HG02763 (cell line): ENCODE measurements around the gene ZNF557.

ENCODE experiments used
- ATAC-seq: cut with Tn5 transposase; IDR thresholded peaks from one replicate; pipeline ENCODE4 v1.9.1; 2021; ENCODE audit warnings: mild to moderate bottlenecking, moderate library complexity; ENCODE audit not compliant: unreplicated experiment

ZNF557 gene

DNA sequence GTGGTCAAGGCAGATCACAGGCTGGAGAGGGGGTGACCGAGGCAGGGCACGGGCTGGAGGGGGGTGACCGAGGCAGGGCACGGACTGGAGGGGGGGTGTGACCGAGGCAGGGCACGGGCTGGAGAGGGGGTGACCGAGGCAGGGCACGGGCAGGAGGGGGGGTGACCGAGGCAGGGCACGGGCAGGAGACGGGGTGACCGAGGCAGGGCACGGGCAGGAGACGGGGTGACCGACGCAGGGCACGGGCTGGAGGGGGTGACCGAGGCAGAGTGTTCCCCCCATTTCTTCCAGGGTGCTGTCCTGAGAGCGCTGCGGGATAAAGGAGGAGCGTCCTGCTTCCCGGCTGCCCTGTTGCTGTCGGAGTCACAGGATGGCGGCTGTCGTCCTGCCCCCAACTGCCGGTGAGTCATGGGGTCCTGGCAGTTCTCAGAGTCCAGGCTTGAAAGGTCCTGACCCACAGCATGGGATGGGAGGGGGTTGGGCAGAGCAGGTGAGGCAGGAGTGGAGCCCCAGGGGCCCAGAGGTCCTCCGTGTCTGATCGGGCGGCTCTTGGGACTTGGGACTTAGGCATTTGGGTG is 5.3 kb downstream of the ZNF557 start:
- no peak for ATAC-seq

DNA sequence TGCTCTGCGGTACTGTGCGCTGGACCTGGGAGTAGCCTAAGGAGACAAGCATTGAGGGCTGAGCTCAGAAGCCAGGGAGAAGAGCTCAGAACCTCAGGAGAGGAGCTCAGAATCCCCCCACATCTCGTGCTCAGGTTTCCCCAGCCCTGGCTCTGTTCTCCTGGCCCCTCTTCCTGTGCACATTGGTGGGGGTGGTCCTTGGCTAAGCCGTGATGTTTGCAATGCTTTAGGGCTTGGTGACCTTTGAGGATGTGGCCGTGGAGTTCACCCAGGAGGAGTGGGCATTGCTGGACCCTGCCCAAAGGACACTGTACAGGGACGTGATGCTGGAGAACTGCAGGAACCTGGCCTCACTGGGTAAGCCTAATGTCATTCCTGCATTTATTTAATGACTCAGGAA is 6.6 kb downstream of the ZNF557 start:
- no peak for ATAC-seq

DNA sequence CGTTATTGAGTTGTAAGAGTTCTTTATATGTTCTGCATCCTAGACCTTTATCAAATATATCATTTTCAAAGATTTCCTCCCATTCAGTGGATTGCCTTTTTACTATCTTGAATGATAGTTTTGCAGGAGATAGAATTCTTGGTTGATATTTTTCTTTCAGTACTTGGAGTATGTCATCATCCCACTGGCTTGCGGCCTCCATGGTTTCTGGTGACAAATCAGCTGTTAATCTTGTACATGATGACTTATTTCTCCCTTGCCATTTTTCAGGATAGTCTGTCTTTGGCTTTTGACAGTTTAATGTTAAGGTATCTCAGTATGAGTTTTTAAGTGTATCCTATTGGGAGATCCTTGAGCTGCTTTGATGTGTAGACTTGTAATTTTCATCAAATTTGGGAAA is 8.5 kb downstream of the ZNF557 start:
- ATAC-seq, result no peak

DNA sequence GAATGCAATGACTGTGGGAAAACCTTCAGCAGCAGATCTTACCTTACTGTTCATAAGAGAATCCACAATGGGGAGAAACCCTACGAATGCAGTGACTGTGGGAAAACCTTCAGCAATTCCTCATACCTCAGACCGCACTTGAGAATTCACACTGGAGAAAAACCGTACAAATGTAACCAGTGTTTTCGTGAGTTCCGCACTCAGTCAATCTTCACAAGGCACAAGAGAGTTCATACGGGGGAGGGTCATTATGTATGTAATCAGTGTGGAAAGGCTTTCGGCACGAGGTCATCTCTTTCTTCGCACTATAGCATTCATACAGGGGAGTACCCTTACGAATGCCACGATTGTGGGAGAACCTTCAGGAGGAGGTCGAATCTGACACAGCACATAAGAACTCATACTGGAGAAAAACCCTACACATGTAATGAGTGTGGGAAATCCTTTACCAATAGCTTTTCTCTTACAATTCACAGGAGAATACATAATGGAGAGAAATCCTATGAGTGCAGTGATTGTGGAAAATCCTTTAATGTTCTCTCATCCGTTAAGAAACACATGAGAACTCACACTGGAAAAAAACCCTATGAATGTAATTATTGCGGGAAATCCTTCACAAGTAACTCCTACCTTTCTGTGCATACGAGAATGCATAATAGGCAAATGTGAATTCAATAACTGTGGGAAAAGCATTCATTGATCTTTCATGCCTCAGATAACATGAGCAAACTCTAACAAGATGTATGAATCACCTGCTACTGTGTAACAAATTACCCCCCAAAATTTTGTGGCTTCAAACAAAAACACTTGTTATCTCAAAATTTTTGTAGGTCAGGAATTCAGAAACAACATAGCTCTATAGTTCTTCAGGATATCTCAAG is 13.8 kb downstream of the ZNF557 start:
- ATAC-seq, result no peak

DNA sequence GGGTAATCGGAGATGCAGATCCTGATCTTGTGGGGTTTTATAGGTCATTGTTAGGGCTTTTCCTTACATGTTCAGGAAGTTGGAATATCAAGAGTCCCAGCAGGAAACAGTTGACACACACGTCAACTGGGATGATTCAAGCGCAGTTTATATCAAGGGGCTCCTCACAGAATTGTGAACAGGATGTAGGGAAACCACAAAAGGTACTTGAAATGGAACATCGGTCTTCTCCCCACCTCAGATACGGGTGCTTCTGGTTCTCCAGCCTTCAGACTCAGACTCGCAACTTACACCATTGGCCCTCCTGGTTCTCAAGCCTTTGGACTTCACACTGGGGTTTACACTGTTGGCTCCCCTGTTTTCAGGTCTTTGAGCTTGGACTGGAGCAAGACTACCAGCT is 19.5 kb downstream of the ZNF557 start:
- no peak for ATAC-seq

DNA sequence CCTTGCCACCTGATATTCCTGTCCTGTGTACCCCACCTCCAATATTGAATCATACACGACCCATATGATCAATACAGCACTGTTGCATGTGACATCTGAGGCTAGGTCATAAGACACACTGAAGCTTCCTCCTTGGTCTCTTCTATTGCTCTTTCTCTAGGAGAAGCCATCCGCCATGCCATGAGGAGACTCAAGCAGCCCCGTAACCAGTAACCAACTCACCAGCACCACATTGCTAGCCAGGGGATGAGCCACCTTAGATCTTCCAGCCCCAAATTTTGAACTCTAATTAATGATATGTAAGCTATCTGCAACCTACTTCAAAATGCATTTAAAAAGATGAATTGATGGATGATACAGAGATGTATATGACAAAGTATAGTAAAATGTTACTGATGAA is 28.6 kb downstream of the ZNF557 start:
- ATAC-seq, result no peak

DNA sequence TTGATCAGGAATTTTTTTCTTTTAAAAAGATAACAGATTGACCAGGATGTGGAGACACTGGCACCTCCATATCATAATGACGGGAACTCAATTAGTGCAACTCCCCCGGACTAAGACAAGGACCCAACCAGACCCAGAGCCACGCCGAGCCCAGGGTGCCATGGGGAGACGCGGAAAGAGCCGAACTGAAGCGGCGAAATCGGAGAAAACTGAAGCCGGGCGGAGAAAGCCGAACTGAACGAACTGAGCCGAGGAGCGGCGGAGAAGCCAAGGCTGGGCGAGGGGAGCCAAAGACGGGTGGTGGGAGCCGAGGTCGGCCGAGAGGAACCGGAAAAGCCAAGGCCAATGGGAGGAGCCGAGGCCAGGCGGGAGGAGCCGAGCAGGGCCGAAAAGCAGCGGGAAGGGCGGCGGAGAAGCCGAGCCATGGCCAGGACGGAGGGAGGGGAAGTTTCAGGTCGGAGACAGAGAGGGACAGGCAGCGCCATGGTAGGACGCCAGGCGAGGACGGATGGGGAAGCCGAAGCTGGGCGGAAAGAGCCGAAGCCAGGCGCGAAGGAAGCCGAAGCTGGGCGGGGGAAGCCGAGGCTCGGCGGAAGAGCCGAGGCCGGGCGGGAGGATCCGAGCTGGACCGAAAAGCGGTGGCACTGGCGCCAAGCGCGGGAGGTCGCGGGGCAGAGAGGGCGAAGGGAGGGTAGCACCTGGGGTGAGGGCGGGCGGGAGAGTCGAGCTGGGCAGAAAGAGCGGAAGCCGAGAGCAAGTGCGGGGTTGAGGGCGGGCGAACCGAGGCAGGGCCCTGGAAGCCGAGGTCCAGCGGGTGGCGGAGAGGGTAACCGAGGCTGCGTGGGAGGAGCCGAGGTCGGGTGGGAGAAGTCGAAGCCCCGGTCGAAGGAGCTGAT is 29.4 kb downstream of the ZNF557 start:
- peak; percentile 85 for ATAC-seq

DNA sequence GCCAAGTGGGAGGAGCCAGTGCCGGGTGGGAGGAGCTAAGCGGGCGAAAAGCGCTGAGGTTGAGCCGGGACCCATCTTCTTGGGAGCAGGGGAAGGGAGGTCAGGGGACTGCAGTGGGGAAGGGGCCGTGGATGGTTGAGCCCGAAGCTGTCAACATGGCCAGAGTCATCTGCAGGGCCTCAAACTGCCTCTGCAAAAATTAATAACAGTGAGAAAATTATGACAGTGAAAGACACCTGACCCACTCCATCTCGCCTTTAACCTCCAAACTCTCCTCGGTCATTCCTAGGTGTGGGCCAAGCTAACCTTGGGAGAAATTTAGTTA is 30.1 kb downstream of the ZNF557 start:
- no peak for ATAC-seq

DNA sequence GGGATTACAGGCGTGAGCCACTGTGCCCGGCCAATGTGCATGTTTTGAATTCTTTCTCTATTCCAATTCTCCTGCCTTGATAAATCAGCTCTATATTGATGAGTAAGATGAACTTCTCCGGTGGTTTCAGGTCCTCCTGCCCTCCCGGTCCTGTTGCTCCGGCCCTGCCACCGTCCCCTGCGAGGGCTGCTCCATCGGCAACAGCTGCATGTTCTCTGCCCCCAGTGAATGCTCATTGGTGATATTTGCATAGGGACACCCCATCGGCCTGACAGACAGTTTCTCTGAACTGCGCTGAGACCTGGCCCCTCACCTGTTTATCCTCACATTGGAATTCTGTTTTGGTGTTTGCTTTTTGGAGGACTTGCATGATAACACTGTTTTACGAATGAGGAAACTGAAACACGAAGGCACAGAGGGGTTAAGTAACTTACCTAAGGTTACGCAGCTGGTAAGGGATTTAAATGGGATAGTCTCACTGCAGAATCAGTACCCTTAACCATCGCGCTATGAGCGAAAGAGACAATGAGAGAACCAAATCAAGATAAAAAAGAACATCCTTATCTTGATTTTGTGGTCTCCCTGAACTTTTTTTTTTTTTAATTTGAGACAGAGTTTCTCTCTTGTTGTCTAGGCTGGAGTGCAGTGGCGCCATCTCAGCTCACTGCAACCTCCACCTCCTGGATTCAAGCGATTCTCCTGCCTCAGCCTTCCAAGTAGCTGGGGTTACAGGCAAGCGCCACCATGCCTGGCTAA is 32.2 kb downstream of the ZNF557 start:
- ATAC-seq, result no peak

DNA sequence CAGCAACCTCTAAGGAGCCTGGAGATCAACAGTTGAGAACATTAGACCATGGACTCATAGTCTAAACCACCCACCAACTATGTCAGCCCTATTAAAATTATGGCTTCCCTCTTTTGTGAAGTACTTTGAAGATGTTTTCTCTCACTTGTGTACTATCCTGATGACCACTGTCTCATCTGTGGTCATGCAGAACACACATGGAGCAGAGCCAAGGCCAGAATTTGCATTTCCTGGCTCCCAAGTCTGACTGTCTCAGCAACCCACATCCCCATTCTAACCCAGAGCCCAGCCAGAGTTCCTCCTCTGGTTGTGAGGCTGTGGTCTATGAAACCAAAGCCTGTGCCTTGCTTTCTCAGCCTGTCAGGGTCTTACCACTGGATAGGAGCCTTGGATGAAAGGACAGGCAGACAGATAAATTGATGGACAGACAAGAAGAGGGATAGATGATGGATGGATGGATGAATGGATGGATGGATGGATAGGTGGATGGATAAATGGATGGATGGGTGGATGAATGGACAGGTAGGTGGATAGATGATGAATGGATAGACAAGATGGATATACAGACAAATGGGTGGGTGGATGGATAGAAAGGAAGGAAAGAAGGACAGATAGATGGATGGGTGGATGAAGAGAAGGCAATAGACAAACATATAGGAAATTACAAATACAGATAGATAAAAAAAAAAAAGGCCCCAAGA is 35.4 kb downstream of the ZNF557 start:
- ATAC-seq, result no peak

DNA sequence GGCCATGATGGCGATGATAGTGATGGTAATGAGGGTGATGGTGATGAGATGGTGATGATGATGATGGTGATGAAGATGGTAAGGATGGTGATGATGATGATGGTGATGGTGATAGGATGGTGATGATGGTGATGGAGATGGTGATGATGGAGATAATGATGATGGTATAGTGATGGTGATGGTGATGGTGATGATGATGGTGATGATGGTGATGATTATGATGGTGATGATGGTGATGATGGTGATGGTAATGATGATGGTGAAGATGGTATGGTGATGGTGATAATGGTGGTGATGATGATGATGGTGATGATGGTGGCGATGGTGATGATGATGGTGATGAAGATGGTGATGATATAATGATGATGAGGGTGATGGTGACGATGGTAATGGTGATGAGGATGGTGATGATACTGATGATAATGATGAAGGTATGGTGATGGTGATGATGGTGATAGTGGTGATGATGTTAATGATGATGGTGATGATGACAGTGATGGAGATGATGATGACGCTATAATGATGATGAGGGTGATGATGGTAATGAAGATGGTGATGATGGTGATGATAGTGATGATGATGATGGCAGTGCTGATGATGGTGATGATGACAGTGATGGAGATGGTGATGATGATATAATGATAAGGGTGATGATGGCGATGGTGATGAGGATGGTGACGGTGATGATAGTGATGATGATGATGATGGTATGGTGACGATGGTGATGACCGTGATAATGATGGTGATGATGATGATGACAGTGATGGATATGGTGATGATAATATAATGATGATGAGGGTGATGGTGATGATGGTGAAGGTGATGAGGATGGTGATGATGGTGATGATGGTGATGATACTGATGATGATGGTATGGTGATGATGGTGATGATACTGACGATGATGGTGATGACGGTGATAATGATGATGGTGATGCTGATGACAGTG is 37.5 kb downstream of the ZNF557 start:
- no peak for ATAC-seq

DNA sequence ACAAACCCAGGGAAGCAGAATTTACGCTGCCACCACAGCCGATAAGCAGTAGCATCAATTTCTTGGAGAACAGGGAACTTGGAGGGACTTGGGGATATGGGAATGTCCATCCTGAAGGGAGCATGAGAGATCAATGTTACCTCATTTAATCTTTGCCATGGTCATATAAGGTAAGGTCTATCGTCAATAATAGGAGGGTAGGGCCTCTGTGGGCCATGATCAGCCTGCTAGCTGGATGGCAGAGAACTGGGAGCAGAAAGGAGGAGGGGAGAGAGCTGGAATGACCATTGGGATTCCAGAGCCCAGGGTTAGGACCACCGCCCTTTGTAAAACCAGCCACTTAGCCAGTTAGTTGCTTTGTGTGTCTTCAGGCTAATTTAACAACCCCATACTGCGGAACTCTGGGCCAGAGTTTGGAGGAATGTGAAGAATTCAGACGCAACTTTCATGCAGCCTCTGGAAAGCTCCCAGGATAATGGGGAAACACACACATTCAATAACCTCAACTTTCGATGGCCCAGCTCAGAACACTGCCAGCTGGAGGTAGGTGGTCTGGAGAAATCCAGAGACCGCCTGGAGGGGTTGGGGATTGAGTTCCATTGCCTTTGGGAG is 40.3 kb downstream of the ZNF557 start:
- ATAC-seq, result no peak

DNA sequence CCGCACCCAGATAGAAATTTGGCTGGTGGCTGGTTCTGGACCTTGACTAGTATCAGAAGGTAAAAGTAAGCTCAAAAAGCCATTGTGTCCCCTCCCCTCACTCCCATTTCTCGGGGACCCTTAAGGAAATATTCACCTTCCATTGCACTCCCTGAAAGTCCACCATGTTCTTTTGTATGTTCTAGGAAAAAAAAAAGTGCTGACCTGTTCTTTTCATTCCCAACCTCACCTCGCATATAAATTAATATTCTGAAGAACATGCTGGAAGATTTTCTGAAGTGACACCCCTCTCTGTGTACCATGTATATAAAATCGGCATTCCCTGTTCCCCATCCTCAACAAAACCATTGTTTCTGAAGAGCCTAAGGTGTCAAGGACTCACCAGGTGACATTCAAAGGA is 43.2 kb downstream of the ZNF557 start:
- ATAC-seq, result no peak

DNA sequence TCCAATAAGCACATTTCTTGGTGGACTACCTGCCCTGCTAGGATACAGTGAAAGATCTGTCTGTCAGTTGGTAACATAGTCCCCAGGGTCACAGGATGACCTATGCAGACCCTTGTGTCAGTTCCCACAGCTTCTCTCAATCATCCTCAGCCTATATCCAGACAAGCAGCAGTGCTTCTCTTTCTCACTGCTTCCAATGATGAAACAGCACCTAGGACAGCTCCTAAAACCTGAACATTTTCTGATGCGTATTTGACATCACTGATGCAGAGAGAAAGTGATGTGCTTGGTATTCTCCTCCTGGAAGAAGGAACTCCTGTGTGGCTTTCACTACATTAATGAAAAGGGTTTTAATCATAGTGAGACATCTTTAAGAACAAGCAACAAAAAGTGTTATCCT is 43.7 kb downstream of the ZNF557 start:
- ATAC-seq, result no peak

DNA sequence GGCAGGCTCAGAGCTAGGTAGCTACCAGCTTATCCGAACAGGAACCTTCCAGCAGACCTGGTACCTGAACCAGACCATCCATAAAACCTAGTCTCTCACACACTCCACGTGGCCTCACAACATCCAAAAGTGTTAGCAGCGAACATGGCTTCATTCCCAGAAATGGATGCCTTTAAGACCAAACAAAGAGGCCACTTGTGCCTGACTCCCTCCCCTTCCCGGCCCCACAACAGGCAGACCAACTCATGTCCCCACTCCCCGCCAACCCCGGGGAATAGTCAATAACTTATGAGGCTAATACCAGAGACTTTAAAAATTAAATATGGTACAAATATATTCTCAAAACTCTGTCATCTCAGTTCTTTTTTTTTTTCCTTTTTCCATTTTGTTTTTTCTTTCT is 46.2 kb downstream of the ZNF557 start:
- no peak for ATAC-seq

DNA sequence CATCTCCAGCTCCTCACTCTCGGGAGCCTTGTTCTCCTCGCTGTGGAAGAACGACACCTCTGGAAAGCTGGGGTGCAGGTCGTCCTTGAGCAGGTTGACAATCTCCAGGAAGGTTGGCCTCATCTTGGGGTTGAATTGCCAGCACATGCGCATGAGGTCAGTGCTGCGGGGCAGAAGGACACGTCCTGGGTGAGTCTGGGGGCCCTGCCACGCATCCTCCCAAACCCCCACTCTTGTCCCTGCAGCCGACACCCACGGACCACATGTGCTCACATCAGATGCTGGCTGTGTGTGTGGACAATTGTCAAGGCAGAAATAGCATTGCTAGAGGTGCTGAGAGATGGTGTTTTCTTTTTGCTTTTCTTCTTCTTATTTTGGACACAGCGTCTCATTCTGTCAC is 47.7 kb downstream of the ZNF557 start:
- no peak for ATAC-seq

DNA sequence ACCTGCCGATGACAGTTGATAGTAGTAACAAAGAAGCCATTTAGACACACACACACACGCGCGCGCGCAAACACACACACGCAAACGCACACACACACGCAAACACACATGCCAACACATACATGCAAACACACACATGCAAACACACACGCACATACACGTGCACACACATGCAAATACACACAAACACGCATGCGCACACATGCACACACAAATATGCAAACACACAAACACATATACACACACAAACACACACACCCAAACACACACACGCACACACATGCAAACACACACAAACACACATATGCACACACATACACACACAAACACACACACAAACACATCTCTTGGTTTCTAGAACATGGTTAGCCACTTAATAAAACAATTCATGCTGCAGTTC is 50.1 kb downstream of the ZNF557 start:
- no peak for ATAC-seq

DNA sequence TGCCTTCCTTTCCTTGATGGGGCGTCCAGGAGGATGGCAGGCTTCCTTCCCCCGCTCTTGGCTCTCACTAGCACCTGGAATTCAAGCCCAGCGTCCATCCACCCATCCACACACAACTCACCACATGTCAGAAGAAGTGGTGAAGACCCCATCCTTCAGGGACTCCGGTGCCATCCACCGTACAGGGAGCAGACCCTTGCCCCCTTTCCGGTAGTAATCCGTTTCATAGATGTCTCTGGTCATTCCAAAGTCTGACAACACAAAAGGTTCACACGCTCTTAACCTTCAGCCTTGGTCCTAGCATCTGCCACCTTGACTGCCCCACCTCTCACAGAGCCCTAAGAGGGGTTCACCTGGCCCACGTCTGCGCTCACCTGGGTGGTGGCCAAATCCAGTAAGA is 51.0 kb downstream of the ZNF557 start:
- no peak for ATAC-seq

DNA sequence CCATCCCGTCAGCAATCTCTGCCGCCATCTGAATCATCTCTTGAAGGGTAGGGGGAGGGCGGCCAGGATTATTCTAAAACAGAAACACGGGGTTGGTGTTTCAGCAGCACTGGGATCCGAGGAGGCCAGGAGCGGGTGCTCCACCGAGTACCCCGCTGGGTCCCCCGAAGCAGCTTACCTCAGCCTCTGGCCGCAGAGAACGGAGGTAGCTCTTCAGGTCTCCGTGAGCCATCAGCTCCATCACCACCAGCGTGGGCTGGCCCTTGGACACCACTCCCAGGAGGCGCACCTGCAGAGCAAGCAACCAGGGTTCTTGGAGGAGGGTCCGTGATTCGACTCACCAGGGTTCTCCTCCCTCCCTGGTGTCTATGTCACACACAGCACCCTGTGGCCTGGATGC is 53.2 kb downstream of the ZNF557 start:
- no peak for ATAC-seq
